Trophoblast cell (in vitro differentiated cells and primary cell): ENCODE measurements around the gene MEF2C.

ENCODE experiments used
- DNase-seq, 2 donors: peaks; one replicate each; pipeline ENCODE4 v3.0.0-alpha.2; 2016
- H2AFZ ChIP-seq: 2 replicates; pipeline ENCODE4 v1.6.1; 2013; ENCODE audit warnings: low read length, moderate library complexity, mild to moderate bottlenecking; ENCODE audit not compliant: insufficient read depth, poor library complexity
- H2AK5ac ChIP-seq: 2 replicates; pipeline ENCODE4 v1.6.1; 2013; ENCODE audit warnings: mild to moderate bottlenecking, low read length
- H2BK120ac ChIP-seq: 2 replicates; pipeline ENCODE4 v1.6.1; 2013; ENCODE audit warnings: low read length, mild to moderate bottlenecking, moderate library complexity; ENCODE audit not compliant: insufficient read depth, poor library complexity
- H2BK12ac ChIP-seq: 2 replicates; pipeline ENCODE4 v1.6.1; 2013; ENCODE audit warnings: mild to moderate bottlenecking, low read length, moderate library complexity
- H2BK5ac ChIP-seq: 2 replicates; pipeline ENCODE4 v1.6.1; 2013; ENCODE audit warnings: low read length, low read depth, moderate library complexity, mild to moderate bottlenecking; ENCODE audit not compliant: poor library complexity
- H3K14ac ChIP-seq: 2 replicates; pipeline ENCODE4 v1.6.1; 2013; ENCODE audit warnings: mild to moderate bottlenecking, low read length
- H3K18ac ChIP-seq: 2 replicates; pipeline ENCODE4 v1.6.1; 2013; ENCODE audit warnings: mild to moderate bottlenecking, low read length
- H3K23ac ChIP-seq: 2 replicates; pipeline ENCODE4 v1.6.1; 2013; ENCODE audit warnings: low read length
- H3K27ac ChIP-seq: 2 replicates; pipeline ENCODE4 v1.5.1; 2013; ENCODE audit warnings: low read depth, mild to moderate bottlenecking, inconsistent platforms, low read length, moderate library complexity
- H3K27me3 ChIP-seq: 2 replicates; pipeline ENCODE4 v1.6.1; 2013; ENCODE audit warnings: inconsistent platforms, mild to moderate bottlenecking, low read length, moderate library complexity; ENCODE audit not compliant: insufficient read depth
- H3K36me3 ChIP-seq, 2 experiments: 1 replicate in 1 of 2; 2 replicates in 1 of 2; pipeline ENCODE4 v1.6.1; 2013; ENCODE audit warnings: low read length in 2 of 2, mild to moderate bottlenecking in 2 of 2, moderate library complexity in 1 of 2; ENCODE audit not compliant: insufficient read depth in 2 of 2, control insufficient read depth in 1 of 2
- H3K4ac ChIP-seq: 2 replicates; pipeline ENCODE4 v1.6.1; 2013; ENCODE audit warnings: low read depth, mild to moderate bottlenecking, low read length, moderate library complexity
- H3K4me1 ChIP-seq, 2 experiments: 1 replicate in 1 of 2; 2 replicates in 1 of 2; pipeline ENCODE4 v1.6.1; 2013; ENCODE audit warnings: low read length in 2 of 2, mild to moderate bottlenecking in 2 of 2, moderate library complexity in 1 of 2; ENCODE audit not compliant: insufficient read depth in 2 of 2, control insufficient read depth in 1 of 2
- H3K4me2 ChIP-seq: 2 replicates; pipeline ENCODE4 v1.6.1; 2013; ENCODE audit warnings: inconsistent platforms, mild to moderate bottlenecking, low read length, moderate library complexity
- H3K4me3 ChIP-seq: 2 replicates; pipeline ENCODE4 v1.5.1; 2013; ENCODE audit warnings: mild to moderate bottlenecking, low read depth, low read length, inconsistent platforms
- H3K79me1 ChIP-seq: one replicate; pipeline ENCODE4 v1.6.1; 2013; ENCODE audit warnings: low read length
- H3K79me2 ChIP-seq: 2 replicates; pipeline ENCODE4 v1.6.1; 2013; ENCODE audit warnings: low read length, mild to moderate bottlenecking; ENCODE audit not compliant: control insufficient read depth, insufficient read depth, poor library complexity
- H3K9ac ChIP-seq: 2 replicates; pipeline ENCODE4 v1.6.1; 2013; ENCODE audit warnings: mild to moderate bottlenecking, low read length
- H3K9me3 ChIP-seq: 2 replicates; pipeline ENCODE4 v1.6.1; 2013; ENCODE audit warnings: low read depth, mild to moderate bottlenecking, control low read depth, inconsistent platforms, low read length; ENCODE audit not compliant: insufficient read depth
- H4K12ac ChIP-seq: 2 replicates; pipeline ENCODE4 v1.6.1; 2013; ENCODE audit warnings: low read depth, mild to moderate bottlenecking, low read length, moderate library complexity
- H4K8ac ChIP-seq: 2 replicates; pipeline ENCODE4 v1.6.1; 2013; ENCODE audit warnings: low read depth, mild to moderate bottlenecking, low read length, moderate library complexity
- H4K91ac ChIP-seq: one replicate; pipeline ENCODE4 v1.6.1; 2013; ENCODE audit warnings: low read depth, mild to moderate bottlenecking, low read length, moderate library complexity
- WGBS: extraction: QIAGEN DNeasy Blood & Tissue Kit; methylation state at CpG from one replicate; pipeline ENCODE4 v1.1.7; 2013; ENCODE audit warnings: missing lambda C conversion rate; ENCODE audit not compliant: insufficient read length, insufficient coverage; ENCODE audit errors: extremely low coverage; 5-methylcytosine and 5-hydroxymethylcytosine counted together

The MEF2C gene

GRCh38 chr5:88872971-88873370, 10.0 kb downstream of the MEF2C start:
- H4K12ac ChIP-seq, result no peak overlapping the region
- no peaks in the 10 kb centered on the region for H3K9me3 ChIP-seq

GRCh38 chr5:88870285-88870684, 12.7 kb downstream of the MEF2C start:
- H3K18ac ChIP-seq, result no peak overlapping the region
- no peak overlapping the region for H2AK5ac ChIP-seq

More at GRCh38 chr5:88872971-88873370, 10.0 kb downstream of the MEF2C start:
- H3K36me3 ChIP-seq, result no peaks in the 10 kb centered on the region
- H3K27me3 ChIP-seq, result no peaks in the 10 kb centered on the region
- no peak overlapping the region for H2BK12ac ChIP-seq
- no peak overlapping the region for H3K27ac ChIP-seq
- no peaks in the 10 kb centered on the region for H3K4me1 ChIP-seq
- H3K18ac ChIP-seq, result no peak overlapping the region
- H2BK120ac ChIP-seq, result no peak overlapping the region
- no peak overlapping the region for H3K4me2 ChIP-seq
- H3K9ac ChIP-seq, result no peak overlapping the region
- DNase-seq, result no peak
- WGBS, result no CpG with 5 or more reads among the region's 6 CpGs
- H3K79me2 ChIP-seq, result no peaks in the 10 kb centered on the region
- no peak overlapping the region for H3K14ac ChIP-seq
- no peak overlapping the region for H3K4ac ChIP-seq
- H2AK5ac ChIP-seq, result no peak overlapping the region
- no peak overlapping the region for H4K91ac ChIP-seq
- no peak overlapping the region for H3K4me3 ChIP-seq
- no peaks in the 10 kb centered on the region for H3K79me1 ChIP-seq
- no peak overlapping the region for H2BK5ac ChIP-seq
- no peak overlapping the region for H4K8ac ChIP-seq
- no peak overlapping the region for H3K23ac ChIP-seq
- H2AFZ ChIP-seq, result no peak overlapping the region

GRCh38 chr5:88868468-88869068, 14.4 kb downstream of the MEF2C start:
- DNase-seq, result peak in 1 of 2 donors; percentile 20
- Histone ChIP-seq H2BK5ac (no peak overlapping the region), H3K4me2 (no peak overlapping the region), H3K27me3 (no peaks in the 10 kb centered on the region), H2BK120ac (no peak overlapping the region), H2AK5ac (no peak overlapping the region), H3K27ac (no peak overlapping the region), H3K4me1 (no peaks in the 10 kb centered on the region), H3K9ac (no peak overlapping the region), H3K18ac (no peak overlapping the region), H2BK12ac (no peak overlapping the region), H3K9me3 (no peaks in the 10 kb centered on the region), H4K91ac (no peak overlapping the region), H3K14ac (no peak overlapping the region), H3K79me1 (no peaks in the 10 kb centered on the region), H3K36me3 (no peaks in the 10 kb centered on the region), H3K4me3 (no peak overlapping the region), H4K12ac (no peak overlapping the region), H2AFZ (no peak overlapping the region), H3K23ac (no peak overlapping the region), H3K4ac (no peak overlapping the region), H4K8ac (no peak overlapping the region), H3K79me2 (no peaks in the 10 kb centered on the region)
- WGBS, result no CpG with 5 or more reads among the region's 7 CpGs

More at GRCh38 chr5:88870285-88870684, 12.7 kb downstream of the MEF2C start:
- no peaks in the 10 kb centered on the region for H3K79me2 ChIP-seq
- H4K8ac ChIP-seq, result no peak overlapping the region
- no peak overlapping the region for H3K4me2 ChIP-seq
- no peak overlapping the region for H3K27ac ChIP-seq
- H3K9ac ChIP-seq, result no peak overlapping the region
- no peak overlapping the region for H4K91ac ChIP-seq
- no peaks in the 10 kb centered on the region for H3K9me3 ChIP-seq
- H2AFZ ChIP-seq, result no peak overlapping the region
- H3K79me1 ChIP-seq, result no peaks in the 10 kb centered on the region
- no peaks in the 10 kb centered on the region for H3K4me1 ChIP-seq
- no peak overlapping the region for H3K14ac ChIP-seq
- H3K27me3 ChIP-seq, result no peaks in the 10 kb centered on the region
- H4K12ac ChIP-seq, result no peak overlapping the region
- H3K4me3 ChIP-seq, result no peak overlapping the region
- H2BK5ac ChIP-seq, result no peak overlapping the region
- H2BK12ac ChIP-seq, result no peak overlapping the region
- H3K23ac ChIP-seq, result no peak overlapping the region
- no peaks in the 10 kb centered on the region for H3K36me3 ChIP-seq
- DNase-seq, result no peak
- H2BK120ac ChIP-seq, result no peak overlapping the region
- no peak overlapping the region for H3K4ac ChIP-seq
- WGBS, result no CpG with 5 or more reads among the region's 2 CpGs

- no CpG with 5 or more reads among the region's 6 CpGs for WGBS
- no peaks in the 10 kb centered on the region for H3K27me3 ChIP-seq
Observed at GRCh38 chr5:88867638-88868037, 15.3 kb downstream of the MEF2C start.

More at GRCh38 chr5:88867638-88868037, 15.3 kb downstream of the MEF2C start:
- Histone ChIP-seq H4K8ac (no peak overlapping the region), H3K36me3 (no peaks in the 10 kb centered on the region), H3K23ac (no peak overlapping the region), H2AK5ac (no peak overlapping the region), H4K12ac (no peak overlapping the region), H3K4me1 (no peaks in the 10 kb centered on the region), H3K4me2 (no peak overlapping the region), H3K79me1 (no peaks in the 10 kb centered on the region), H2BK120ac (no peak overlapping the region), H3K14ac (no peak overlapping the region), H4K91ac (no peak overlapping the region), H3K4ac (no peak overlapping the region), H3K9me3 (no peaks in the 10 kb centered on the region), H3K18ac (no peak overlapping the region), H3K27ac (no peak overlapping the region), H2AFZ (no peak overlapping the region), H3K4me3 (no peak overlapping the region), H3K9ac (no peak overlapping the region), H2BK5ac (no peak overlapping the region), H2BK12ac (no peak overlapping the region), H3K79me2 (no peaks in the 10 kb centered on the region)
- no peak for DNase-seq
